GM23248 (cell line): ENCODE data around the gene VGLL3. TPM values are rescaled to one million over a fixed set of nuclear protein-coding genes. Genes with fewer than 3 reads are reported as not detected.
A peak's percentile ranks its signal among the peaks of the same experiment; 100 is the strongest.

Experiments
- DNase-seq: peaks from one replicate; pipeline ENCODE4 v3.0.0-alpha.2; 2015
- H2AFZ ChIP-seq: fragments of 200-600 bp; sonication (generic); 2 replicates; pipeline ENCODE4 v1.6.1; 2016; ENCODE audit warnings: antibody characterized with exemption
- H3F3A ChIP-seq: fragments of 200-600 bp; sonication (generic); 2 replicates; pipeline ENCODE4 v1.6.1; 2016; ENCODE audit warnings: mild to moderate bottlenecking, antibody characterized with exemption, mixed run types; ENCODE audit not compliant: insufficient read depth
- H3K27ac ChIP-seq: fragments of 200-600 bp; sonication (generic); 2 replicates; pipeline ENCODE4 v1.5.1; 2016; ENCODE audit warnings: mild to moderate bottlenecking
- H3K27me3 ChIP-seq: fragments of 200-600 bp; sonication (generic); replicated peaks from 2 replicates; pipeline ENCODE4 v1.6.1; 2016; ENCODE audit warnings: mild to moderate bottlenecking; ENCODE audit not compliant: insufficient read depth
- H3K36me3 ChIP-seq: fragments of 200-600 bp; sonication (generic); 2 replicates; pipeline ENCODE4 v1.6.1; 2016; ENCODE audit warnings: low read depth, mild to moderate bottlenecking
- H3K4me1 ChIP-seq: fragments of 200-600 bp; sonication (generic); 2 replicates; pipeline ENCODE4 v1.6.1; 2016; ENCODE audit warnings: mild to moderate bottlenecking; ENCODE audit not compliant: insufficient read depth
- H3K4me2 ChIP-seq: fragments of 200-600 bp; sonication (generic); one replicate; pipeline ENCODE4 v1.6.1; 2016; ENCODE audit warnings: mild to moderate bottlenecking; ENCODE audit not compliant: unreplicated experiment
- H3K4me3 ChIP-seq: fragments of 200-600 bp; sonication (generic); 2 replicates; pipeline ENCODE4 v1.5.1; 2016; ENCODE audit warnings: mild to moderate bottlenecking
- H3K79me2 ChIP-seq: fragments of 200-600 bp; sonication (generic); 2 replicates; pipeline ENCODE4 v1.6.1; 2016; ENCODE audit warnings: mild to moderate bottlenecking; ENCODE audit not compliant: insufficient read depth
- H3K9ac ChIP-seq: fragments of 200-600 bp; sonication (generic); 2 replicates; pipeline ENCODE4 v1.6.1; 2016; ENCODE audit warnings: mild to moderate bottlenecking
- H3K9me2 ChIP-seq: fragments of 200-600 bp; sonication (generic); 2 replicates; pipeline ENCODE4 v1.6.1; 2016; ENCODE audit warnings: mixed run types, mild to moderate bottlenecking, moderate library complexity; ENCODE audit not compliant: insufficient read depth
- H3K9me3 ChIP-seq: fragments of 200-600 bp; sonication (generic); one replicate; pipeline ENCODE4 v1.6.1; 2017; ENCODE audit warnings: low read depth
- H4K20me1 ChIP-seq: fragments of 200-600 bp; sonication (generic); 2 replicates; pipeline ENCODE4 v1.6.0; 2016; ENCODE audit not compliant: insufficient read depth
- EZH2 ChIP-seq: fragments of 200-600 bp; sonication (generic); IDR thresholded peaks from 2 replicates; pipeline ENCODE4 v1.6.1; 2018; ENCODE audit warnings: antibody characterized with exemption, mild to moderate bottlenecking; ENCODE audit not compliant: insufficient read depth, poor library complexity, severe bottlenecking
- EZH2phosphoT487 ChIP-seq: fragments of 200-600 bp; sonication (generic); IDR thresholded peaks from 2 replicates; pipeline ENCODE4 v1.6.1; 2018; ENCODE audit warnings: antibody characterized with exemption, moderate library complexity, mild to moderate bottlenecking, low read depth; ENCODE audit not compliant: insufficient read depth
- WGBS, 2 experiments: methylation state at CpG; one replicate each; pipeline ENCODE4 v1.1.6; 2015 to 2017; ENCODE audit warnings: low lambda C conversion rate in 2 of 2, low coverage in 1 of 2; ENCODE audit errors: missing lambda C conversion rate in 2 of 2; 5-methylcytosine and 5-hydroxymethylcytosine counted together
- in situ Hi-C: fragments of 300-500 bp; cut with MboI; formaldehyde crosslinking; loops from 2 replicates; pipeline ENCODE4 v1.15.0; 2020
- polyA plus RNA-seq: library from polyadenylated mRNA; unstranded; fragments of >200 nt; fragmentation: Nextera tagmentation; extraction: Ambion mirVana; gene quantifications from 2 replicates; pipeline ENCODE4 v1.2.1, GENCODE V29; 2016
- total RNA-seq: library from RNA; depleted of rRNA; stranded (reverse); fragments of >200 nt; shearing (Covaris generic); gene quantifications from 2 replicates; pipeline ENCODE4 v1.2.3, GENCODE V29; 2014; rRNA removed

VGLL3 gene
- total RNA-seq (179 and 213 TPM in 2 replicates), polyA plus RNA-seq (80.5 and 85.4 TPM in 2 replicates)

GRCh38 chr3:86990734-86991481 lies at the start of gene VGLL3:
Gene VGLL3 (minus strand): TSS chr3:86991149. CDS start chr3:86990743, 406 bp downstream.
- H3K27me3 ChIP-seq = no peaks in the 10 kb centered on the region
- WGBS, 2 experiments = 0 to 1% methylated on average over 41 to 48 of the region's 77 CpGs
- H3K4me3 ChIP-seq = peak within 1 kb of the TSS; percentile 89
- H3K4me2 ChIP-seq = peak within 1 kb of the TSS; percentile 94
- in situ Hi-C loops = loop anchor here (10.0 kb wide), 1 partner anchor 206 kb away; no protein-coding TSS in a partner anchor
- peak; percentile 93 for DNase-seq
- H3K9me2 ChIP-seq = no peaks in the 10 kb centered on the region
- no peaks in the 10 kb centered on the region for H3K9me3 ChIP-seq
- TF ChIP-seq EZH2phosphoT487 (no peak), EZH2 (no peak)
- H3K27ac ChIP-seq = peak within 1 kb of the TSS; percentile 79
- H3K79me2 ChIP-seq = peaks cover 66% of the 10 kb centered on the region
- H2AFZ ChIP-seq = peak within 1 kb of the TSS; percentile 66
- H3K9ac ChIP-seq = peak within 1 kb of the TSS; percentile 95
- peaks cover 80% of the 10 kb centered on the region for H3F3A ChIP-seq
- peaks cover 44% of the 10 kb centered on the region for H3K4me1 ChIP-seq
- H4K20me1 ChIP-seq = no peaks in the 10 kb centered on the region
- H3K36me3 ChIP-seq = peaks cover 17% of the 10 kb centered on the region; the same call in 1 of the 2 replicates

- H4K20me1 ChIP-seq = no peaks in the 10 kb centered on the region
- 54 to 71% methylated on average over 3 of the region's 3 CpGs for WGBS, 2 experiments
Measured at GRCh38 chr3:87037652-87038051, 46.7 kb upstream of the VGLL3 start.

GRCh38 chr3:87036671-87037070 lies 45.7 kb upstream of the VGLL3 start:
- no peak overlapping the region for H3K27ac ChIP-seq
- no peaks in the 10 kb centered on the region for H3K9me2 ChIP-seq
- no peaks in the 10 kb centered on the region for H3K36me3 ChIP-seq
- no peaks in the 10 kb centered on the region for H4K20me1 ChIP-seq
- H3F3A ChIP-seq = no peaks in the 10 kb centered on the region
- no peak overlapping the region for H3K9ac ChIP-seq
- DNase-seq = no peak
- TF ChIP-seq EZH2phosphoT487 (no peak), EZH2 (no peak)
- no peaks in the 10 kb centered on the region for H3K9me3 ChIP-seq
- no peak overlapping the region for H2AFZ ChIP-seq
- no peak overlapping the region for H3K4me3 ChIP-seq
- in situ Hi-C loops = no loop called here
- no peak overlapping the region for H3K4me2 ChIP-seq
- no peaks in the 10 kb centered on the region for H3K79me2 ChIP-seq
- no peaks in the 10 kb centered on the region for H3K4me1 ChIP-seq
- no peaks in the 10 kb centered on the region for H3K27me3 ChIP-seq
- WGBS, 2 experiments = 83 to 95% methylated on average over 6 of the region's 6 CpGs

More at GRCh38 chr3:87037652-87038051, 46.7 kb upstream of the VGLL3 start:
- no peaks in the 10 kb centered on the region for H3K27me3 ChIP-seq
- in situ Hi-C loops = no loop called here
- DNase-seq = no peak
- no peak overlapping the region for H2AFZ ChIP-seq
- H3K27ac ChIP-seq = no peak overlapping the region
- no peak overlapping the region for H3K4me3 ChIP-seq
- TF ChIP-seq EZH2phosphoT487 (no peak), EZH2 (no peak)
- no peaks in the 10 kb centered on the region for H3K36me3 ChIP-seq
- H3K9ac ChIP-seq = no peak overlapping the region
- no peaks in the 10 kb centered on the region for H3K9me3 ChIP-seq
- H3F3A ChIP-seq = no peaks in the 10 kb centered on the region
- no peak overlapping the region for H3K4me2 ChIP-seq
- no peaks in the 10 kb centered on the region for H3K4me1 ChIP-seq
- no peaks in the 10 kb centered on the region for H3K9me2 ChIP-seq
- H3K79me2 ChIP-seq = no peaks in the 10 kb centered on the region

- Histone ChIP-seq H3K79me2 (no peaks in the 10 kb centered on the region), H3K9ac (no peak overlapping the region), H3K4me3 (no peak overlapping the region), H3K4me2 (no peak overlapping the region), H3K36me3 (no peaks in the 10 kb centered on the region), H2AFZ (no peak overlapping the region), H3K9me3 (no peaks in the 10 kb centered on the region), H4K20me1 (no peaks in the 10 kb centered on the region), H3K27me3 (no peaks in the 10 kb centered on the region), H3K9me2 (no peaks in the 10 kb centered on the region), H3K27ac (no peak overlapping the region), H3K4me1 (no peaks in the 10 kb centered on the region), H3F3A (no peaks in the 10 kb centered on the region)
- no peak for TF ChIP-seq EZH2
- no peak for DNase-seq
- 80 to 86% methylated on average over 3 of the region's 3 CpGs for WGBS, 2 experiments
- in situ Hi-C loops = no loop called here
Measured at GRCh38 chr3:87035339-87035738, 44.4 kb upstream of the VGLL3 start.
